WTC11 (cell line): Measurements from ENCODE around the gene MICAL2. TPM values are rescaled to one million over a fixed set of nuclear protein-coding genes. Genes with fewer than 3 reads are reported as not detected.

Experiments
- ATAC-seq: fragments of 200-7000 bp; cut with Tn5 transposase; 2 replicates; pipeline ENCODE4 v1.10.0; 2021; ENCODE audit warnings: mild to moderate bottlenecking, moderate library complexity
- CTCF ChIA-PET: fragments of 300-600 bp; sonication (Branson Sonifier 250); formaldehyde crosslinking; loops from one replicate; lab custom pipeline; 2021; ENCODE audit warnings: antibody characterized with exemption; lab: Charles Lee
- POLR2A ChIA-PET: fragments of 350-600 bp; sonication (Branson Sonifier 250); formaldehyde crosslinking; loops from one replicate; lab custom pipeline; 2021; ENCODE audit warnings: antibody characterized with exemption; lab: Charles Lee
- DNase-seq: peaks from one replicate; pipeline ENCODE4 v3.0.0; 2021; ENCODE audit warnings: low spot score
- H3K27ac Mint-ChIP-seq: 2 replicates; pipeline ENCODE4 v1.8.0; 2021; ENCODE audit warnings: mixed read lengths
- H3K27me3 Mint-ChIP-seq: 2 replicates; pipeline ENCODE4 v1.8.0; 2021; ENCODE audit warnings: low read depth, mild to moderate bottlenecking, moderate library complexity, mixed read lengths
- H3K36me3 Mint-ChIP-seq: 2 replicates; pipeline ENCODE4 v1.8.0; 2021; ENCODE audit warnings: mixed read lengths
- H3K4me1 Mint-ChIP-seq: 2 replicates; pipeline ENCODE4 v1.8.0; 2022; ENCODE audit warnings: mixed read lengths
- H3K4me3 Mint-ChIP-seq: 2 replicates; pipeline ENCODE4 v1.8.0; 2021; ENCODE audit warnings: mild to moderate bottlenecking, moderate library complexity, mixed read lengths
- H3K9me3 Mint-ChIP-seq: 2 replicates; pipeline ENCODE4 v1.8.0; 2021; ENCODE audit warnings: mixed read lengths
- AFF4 ChIP-seq: sonication (generic); formaldehyde crosslinking; IDR thresholded peaks from 2 replicates; pipeline ENCODE4 v1.8.1; 2023; ENCODE audit warnings: mild to moderate bottlenecking, missing genetic modification reagents, borderline replicate concordance
- CBFB ChIP-seq: sonication (generic); formaldehyde crosslinking; IDR thresholded peaks from 2 replicates; pipeline ENCODE4 v1.8.1; 2022; ENCODE audit warnings: mild to moderate bottlenecking, low read depth, missing genetic modification reagents
- E2F4 ChIP-seq: sonication (generic); formaldehyde crosslinking; IDR thresholded peaks from 2 replicates; pipeline ENCODE4 v1.8.1; 2022; ENCODE audit warnings: low read depth, mild to moderate bottlenecking, moderate library complexity, missing genetic modification reagents, borderline replicate concordance
- ERG ChIP-seq: fragments of 250-450 bp; sonication (Bioruptor Pico); IDR thresholded peaks from 2 replicates; pipeline ENCODE4 v1.8.0; 2021; ENCODE audit warnings: mild to moderate bottlenecking
- FOXJ3 ChIP-seq: sonication (generic); formaldehyde crosslinking; IDR thresholded peaks from 2 replicates; pipeline ENCODE4 v1.9.0; 2021; ENCODE audit warnings: missing genetic modification reagents, mild to moderate bottlenecking, borderline replicate concordance
- JUN ChIP-seq: sonication (generic); formaldehyde crosslinking; IDR thresholded peaks from 2 replicates; pipeline ENCODE4 v1.8.0; 2023; ENCODE audit warnings: mild to moderate bottlenecking, missing genetic modification reagents
- MXD4 ChIP-seq: fragments of 250-450 bp; sonication (Bioruptor Pico); IDR thresholded peaks from 2 replicates; pipeline ENCODE4 v1.8.0; 2021; ENCODE audit warnings: mild to moderate bottlenecking, moderate library complexity, borderline replicate concordance
- SOX15 ChIP-seq: fragments of 250-450 bp; sonication (Bioruptor Pico); IDR thresholded peaks from 2 replicates; pipeline ENCODE4 v1.9.0; 2021; ENCODE audit warnings: mild to moderate bottlenecking
- TCF7 ChIP-seq: sonication (generic); formaldehyde crosslinking; IDR thresholded peaks from 2 replicates; pipeline ENCODE4 v1.8.0; 2022; ENCODE audit warnings: mild to moderate bottlenecking, low read depth, missing genetic modification reagents, moderate library complexity
- ZNF232 ChIP-seq: sonication (generic); formaldehyde crosslinking; IDR thresholded peaks from 2 replicates; pipeline ENCODE4 v1.8.0; 2022; ENCODE audit warnings: mild to moderate bottlenecking, missing genetic modification reagents
- total RNA-seq: library from RNA; stranded (reverse); gene quantifications from 3 replicates; pipeline ENCODE4 v1.2.3, GENCODE V29; 2021
- TF ChIP-seq, protein P1 (sequence below): sonication (generic); formaldehyde crosslinking; IDR thresholded peaks from 2 replicates; pipeline ENCODE4 v1.8.0; 2023; ENCODE audit warnings: missing genetic modification reagents
- TF ChIP-seq, protein P2 (sequence below): fragments of 250-450 bp; sonication (Bioruptor Pico); IDR thresholded peaks from 2 replicates; pipeline ENCODE4 v1.9.0; 2021; ENCODE audit warnings: moderate library complexity, mild to moderate bottlenecking, inconsistent platforms, borderline replicate concordance
- TF ChIP-seq, protein P3 (sequence below): sonication (generic); formaldehyde crosslinking; IDR thresholded peaks from 2 replicates; pipeline ENCODE4 v1.8.0; 2022; ENCODE audit warnings: missing genetic modification reagents
- TF ChIP-seq, protein P4 (sequence below): fragments of 250-450 bp; sonication (Bioruptor Pico); IDR thresholded peaks from 2 replicates; pipeline ENCODE4 v1.9.0; 2021; ENCODE audit warnings: mild to moderate bottlenecking
- TF ChIP-seq, protein P5 (sequence below): sonication (generic); formaldehyde crosslinking; IDR thresholded peaks from 2 replicates; pipeline ENCODE4 v1.8.1; 2023; ENCODE audit warnings: mild to moderate bottlenecking, missing genetic modification reagents
- TF ChIP-seq, protein P6 (sequence below): sonication (generic); formaldehyde crosslinking; IDR thresholded peaks from 2 replicates; pipeline ENCODE4 v1.8.1; 2022; ENCODE audit warnings: mild to moderate bottlenecking, moderate library complexity, missing genetic modification reagents

Gene MICAL2
- total RNA-seq, 1 experiment from 2014 or later = 3.1 TPM

- TF ChIP-seq TCF7 (CRISPR knock-in tag) = no peak
- no peak for TF ChIP-seq SOX15
- TF ChIP-seq MXD4 = no peak
- TF ChIP-seq, protein P1, sequence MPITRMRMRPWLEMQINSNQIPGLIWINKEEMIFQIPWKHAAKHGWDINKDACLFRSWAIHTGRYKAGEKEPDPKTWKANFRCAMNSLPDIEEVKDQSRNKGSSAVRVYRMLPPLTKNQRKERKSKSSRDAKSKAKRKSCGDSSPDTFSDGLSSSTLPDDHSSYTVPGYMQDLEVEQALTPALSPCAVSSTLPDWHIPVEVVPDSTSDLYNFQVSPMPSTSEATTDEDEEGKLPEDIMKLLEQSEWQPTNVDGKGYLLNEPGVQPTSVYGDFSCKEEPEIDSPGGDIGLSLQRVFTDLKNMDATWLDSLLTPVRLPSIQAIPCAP (CRISPR knock-in tag) = no peak
- TF ChIP-seq, protein P2, sequence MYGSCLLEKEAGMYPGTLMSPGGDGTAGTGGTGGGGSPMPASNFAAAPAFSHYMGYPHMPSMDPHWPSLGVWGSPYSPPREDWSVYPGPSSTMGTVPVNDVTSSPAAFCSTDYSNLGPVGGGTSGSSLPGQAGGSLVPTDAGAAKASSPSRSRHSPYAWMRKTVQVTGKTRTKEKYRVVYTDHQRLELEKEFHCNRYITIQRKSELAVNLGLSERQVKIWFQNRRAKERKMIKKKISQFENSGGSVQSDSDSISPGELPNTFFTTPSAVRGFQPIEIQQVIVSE = no peak
Observed at GRCh38 chr11:12150831-12151382, 40.5 kb downstream of the MICAL2 start (continued).

- CTCF ChIA-PET = interaction anchor here (0.7 kb wide), 1 partner anchor 164 kb away, joined by 3 read pairs; no protein-coding TSS in a partner anchor
- H3K4me3 Mint-ChIP-seq = no peak overlapping the region
- ATAC-seq = no peak
- no peaks in the 10 kb centered on the region for H3K9me3 Mint-ChIP-seq
- POLR2A ChIA-PET = no interaction called here
- DNase-seq = no peak
- H3K27ac Mint-ChIP-seq = no peak overlapping the region
- no peaks in the 10 kb centered on the region; the same call in 1 of the 2 replicates for H3K27me3 Mint-ChIP-seq
- H3K4me1 Mint-ChIP-seq = no peaks in the 10 kb centered on the region
- no peaks in the 10 kb centered on the region for H3K36me3 Mint-ChIP-seq
- TF ChIP-seq, protein P3, sequence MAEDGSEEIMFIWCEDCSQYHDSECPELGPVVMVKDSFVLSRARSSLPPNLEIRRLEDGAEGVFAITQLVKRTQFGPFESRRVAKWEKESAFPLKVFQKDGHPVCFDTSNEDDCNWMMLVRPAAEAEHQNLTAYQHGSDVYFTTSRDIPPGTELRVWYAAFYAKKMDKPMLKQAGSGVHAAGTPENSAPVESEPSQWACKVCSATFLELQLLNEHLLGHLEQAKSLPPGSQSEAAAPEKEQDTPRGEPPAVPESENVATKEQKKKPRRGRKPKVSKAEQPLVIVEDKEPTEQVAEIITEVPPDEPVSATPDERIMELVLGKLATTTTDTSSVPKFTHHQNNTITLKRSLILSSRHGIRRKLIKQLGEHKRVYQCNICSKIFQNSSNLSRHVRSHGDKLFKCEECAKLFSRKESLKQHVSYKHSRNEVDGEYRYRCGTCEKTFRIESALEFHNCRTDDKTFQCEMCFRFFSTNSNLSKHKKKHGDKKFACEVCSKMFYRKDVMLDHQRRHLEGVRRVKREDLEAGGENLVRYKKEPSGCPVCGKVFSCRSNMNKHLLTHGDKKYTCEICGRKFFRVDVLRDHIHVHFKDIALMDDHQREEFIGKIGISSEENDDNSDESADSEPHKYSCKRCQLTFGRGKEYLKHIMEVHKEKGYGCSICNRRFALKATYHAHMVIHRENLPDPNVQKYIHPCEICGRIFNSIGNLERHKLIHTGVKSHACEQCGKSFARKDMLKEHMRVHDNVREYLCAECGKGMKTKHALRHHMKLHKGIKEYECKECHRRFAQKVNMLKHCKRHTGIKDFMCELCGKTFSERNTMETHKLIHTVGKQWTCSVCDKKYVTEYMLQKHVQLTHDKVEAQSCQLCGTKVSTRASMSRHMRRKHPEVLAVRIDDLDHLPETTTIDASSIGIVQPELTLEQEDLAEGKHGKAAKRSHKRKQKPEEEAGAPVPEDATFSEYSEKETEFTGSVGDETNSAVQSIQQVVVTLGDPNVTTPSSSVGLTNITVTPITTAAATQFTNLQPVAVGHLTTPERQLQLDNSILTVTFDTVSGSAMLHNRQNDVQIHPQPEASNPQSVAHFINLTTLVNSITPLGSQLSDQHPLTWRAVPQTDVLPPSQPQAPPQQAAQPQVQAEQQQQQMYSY (CRISPR knock-in tag) = no peak
- TF ChIP-seq, protein P4, sequence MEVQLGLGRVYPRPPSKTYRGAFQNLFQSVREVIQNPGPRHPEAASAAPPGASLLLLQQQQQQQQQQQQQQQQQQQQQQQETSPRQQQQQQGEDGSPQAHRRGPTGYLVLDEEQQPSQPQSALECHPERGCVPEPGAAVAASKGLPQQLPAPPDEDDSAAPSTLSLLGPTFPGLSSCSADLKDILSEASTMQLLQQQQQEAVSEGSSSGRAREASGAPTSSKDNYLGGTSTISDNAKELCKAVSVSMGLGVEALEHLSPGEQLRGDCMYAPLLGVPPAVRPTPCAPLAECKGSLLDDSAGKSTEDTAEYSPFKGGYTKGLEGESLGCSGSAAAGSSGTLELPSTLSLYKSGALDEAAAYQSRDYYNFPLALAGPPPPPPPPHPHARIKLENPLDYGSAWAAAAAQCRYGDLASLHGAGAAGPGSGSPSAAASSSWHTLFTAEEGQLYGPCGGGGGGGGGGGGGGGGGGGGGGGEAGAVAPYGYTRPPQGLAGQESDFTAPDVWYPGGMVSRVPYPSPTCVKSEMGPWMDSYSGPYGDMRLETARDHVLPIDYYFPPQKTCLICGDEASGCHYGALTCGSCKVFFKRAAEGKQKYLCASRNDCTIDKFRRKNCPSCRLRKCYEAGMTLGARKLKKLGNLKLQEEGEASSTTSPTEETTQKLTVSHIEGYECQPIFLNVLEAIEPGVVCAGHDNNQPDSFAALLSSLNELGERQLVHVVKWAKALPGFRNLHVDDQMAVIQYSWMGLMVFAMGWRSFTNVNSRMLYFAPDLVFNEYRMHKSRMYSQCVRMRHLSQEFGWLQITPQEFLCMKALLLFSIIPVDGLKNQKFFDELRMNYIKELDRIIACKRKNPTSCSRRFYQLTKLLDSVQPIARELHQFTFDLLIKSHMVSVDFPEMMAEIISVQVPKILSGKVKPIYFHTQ (CRISPR knock-in tag) = no peak
- TF ChIP-seq E2F4 (CRISPR knock-in tag) (no peak), ERG (CRISPR knock-in tag) (no peak), AFF4 (CRISPR knock-in tag) (no peak), FOXJ3 (CRISPR knock-in tag) (no peak), JUN (CRISPR knock-in tag) (no peak), CBFB (CRISPR knock-in tag) (no peak), ZNF232 (CRISPR knock-in tag) (no peak)
- TF ChIP-seq, protein P5, sequence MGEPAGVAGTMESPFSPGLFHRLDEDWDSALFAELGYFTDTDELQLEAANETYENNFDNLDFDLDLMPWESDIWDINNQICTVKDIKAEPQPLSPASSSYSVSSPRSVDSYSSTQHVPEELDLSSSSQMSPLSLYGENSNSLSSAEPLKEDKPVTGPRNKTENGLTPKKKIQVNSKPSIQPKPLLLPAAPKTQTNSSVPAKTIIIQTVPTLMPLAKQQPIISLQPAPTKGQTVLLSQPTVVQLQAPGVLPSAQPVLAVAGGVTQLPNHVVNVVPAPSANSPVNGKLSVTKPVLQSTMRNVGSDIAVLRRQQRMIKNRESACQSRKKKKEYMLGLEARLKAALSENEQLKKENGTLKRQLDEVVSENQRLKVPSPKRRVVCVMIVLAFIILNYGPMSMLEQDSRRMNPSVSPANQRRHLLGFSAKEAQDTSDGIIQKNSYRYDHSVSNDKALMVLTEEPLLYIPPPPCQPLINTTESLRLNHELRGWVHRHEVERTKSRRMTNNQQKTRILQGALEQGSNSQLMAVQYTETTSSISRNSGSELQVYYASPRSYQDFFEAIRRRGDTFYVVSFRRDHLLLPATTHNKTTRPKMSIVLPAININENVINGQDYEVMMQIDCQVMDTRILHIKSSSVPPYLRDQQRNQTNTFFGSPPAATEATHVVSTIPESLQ = no peak
- TF ChIP-seq, protein P2 = no peak
- TF ChIP-seq, protein P6, sequence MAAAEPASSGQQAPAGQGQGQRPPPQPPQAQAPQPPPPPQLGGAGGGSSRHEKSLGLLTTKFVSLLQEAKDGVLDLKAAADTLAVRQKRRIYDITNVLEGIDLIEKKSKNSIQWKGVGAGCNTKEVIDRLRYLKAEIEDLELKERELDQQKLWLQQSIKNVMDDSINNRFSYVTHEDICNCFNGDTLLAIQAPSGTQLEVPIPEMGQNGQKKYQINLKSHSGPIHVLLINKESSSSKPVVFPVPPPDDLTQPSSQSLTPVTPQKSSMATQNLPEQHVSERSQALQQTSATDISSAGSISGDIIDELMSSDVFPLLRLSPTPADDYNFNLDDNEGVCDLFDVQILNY = no peak
Observed at GRCh38 chr11:12152321-12152720, 41.9 kb downstream of the MICAL2 start.
